PFSK-1 (cell line): ENCODE data around the gene PEAK1.

ENCODE experiments used
- FOXP2 ChIP-seq: optimal IDR thresholded peaks from 2 replicates; pipeline ENCODE3; 2011; ENCODE audit warnings: borderline replicate concordance, control low read depth, inconsistent platforms; ENCODE audit not compliant: insufficient read depth; ENCODE audit errors: extremely low read length, extremely low read depth
- POLR2AphosphoS5 ChIP-seq: IDR thresholded peaks from 2 replicates; pipeline ENCODE4 v1.6.1; 2012; ENCODE audit warnings: low read depth, mild to moderate bottlenecking, control low read depth, low read length, moderate library complexity
- REST ChIP-seq, 2 experiments: IDR thresholded peaks; 2 replicates each; pipeline versions ENCODE4 v1.6.1 to v1.8.0; 2011 to 2012; ENCODE audit warnings: low read depth in 2 of 2, low read length in 2 of 2, control low read depth in 1 of 2, inconsistent platforms in 1 of 2, mild to moderate bottlenecking in 1 of 2, moderate library complexity in 1 of 2; ENCODE audit not compliant: insufficient read depth in 1 of 2
- SIN3A ChIP-seq: IDR thresholded peaks from 2 replicates; pipeline ENCODE4 v1.6.1; 2012; ENCODE audit warnings: mild to moderate bottlenecking, low read length, moderate library complexity, borderline replicate concordance; ENCODE audit not compliant: insufficient read depth
- TAF1 ChIP-seq: IDR thresholded peaks from 2 replicates; pipeline ENCODE4 v1.6.1; 2012; ENCODE audit warnings: low read length, control low read depth, borderline replicate concordance; ENCODE audit not compliant: insufficient read depth

Gene PEAK1

GRCh38 chr15:77426377-77426776 is 6.5 kb upstream of the PEAK1 start:
- TF ChIP-seq FOXP2 (no peak), POLR2AphosphoS5 (no peak), TAF1 (no peak), REST (IDR thresholded peaks at IDR 0.05; ENCODE audit: insufficient read depth in 1 of 2, low read depth in 2 of 2, low read length in 2 of 2) (no peak), SIN3A (no peak)

GRCh38 chr15:77425104-77425503 is 5.2 kb upstream of the PEAK1 start:
- TF ChIP-seq REST (IDR thresholded peaks at IDR 0.05; ENCODE audit: insufficient read depth in 1 of 2, low read depth in 2 of 2, low read length in 2 of 2) (no peak), TAF1 (no peak), POLR2AphosphoS5 (no peak), FOXP2 (no peak), SIN3A (no peak)

- TF ChIP-seq SIN3A (no peak), TAF1 (no peak), REST (IDR thresholded peaks at IDR 0.05; ENCODE audit: insufficient read depth in 1 of 2, low read depth in 2 of 2, low read length in 2 of 2) (no peak), FOXP2 (no peak), POLR2AphosphoS5 (no peak)
Measured at GRCh38 chr15:77421370-77421700, 1.4 kb upstream of the PEAK1 start.

DNA sequence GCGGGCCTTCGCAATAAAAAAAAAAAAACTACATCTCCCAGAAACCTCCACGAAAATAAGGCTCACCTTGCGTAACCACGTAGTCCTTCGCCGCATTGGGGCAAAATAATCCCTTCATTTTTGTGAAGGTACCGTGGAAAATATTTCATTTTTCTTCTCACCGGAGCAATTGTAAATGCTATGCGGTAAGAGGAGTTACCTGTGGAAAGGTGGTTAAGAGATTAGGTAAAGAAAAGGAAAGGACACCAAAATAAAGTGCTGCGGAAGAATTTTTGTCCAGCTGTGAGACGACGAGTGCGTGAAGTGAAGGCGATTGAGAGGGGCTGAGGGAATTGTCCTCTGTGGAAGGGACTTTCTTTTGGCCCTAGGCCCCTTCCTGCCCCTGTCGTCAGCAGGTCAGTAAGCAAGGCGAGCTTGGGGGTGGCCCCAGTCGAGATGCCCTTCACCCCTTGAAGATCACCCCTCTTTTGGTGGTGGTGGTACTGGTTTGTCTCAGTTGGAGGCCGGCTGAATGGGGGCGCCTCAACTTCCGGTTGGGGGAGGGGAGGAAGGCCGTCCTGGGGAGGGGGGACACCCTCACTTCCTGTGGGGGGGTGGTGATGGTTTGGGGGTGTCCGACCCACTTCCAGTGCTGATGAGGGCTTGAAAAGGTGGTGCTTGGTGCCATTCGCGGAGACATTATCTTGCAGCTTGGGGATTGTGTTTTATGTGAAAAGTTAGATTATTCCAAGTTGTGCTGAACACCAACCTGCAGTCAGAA is 886 bp upstream of the PEAK1 start, which contains the start of gene HMG20A:
TSS of gene HMG20A (plus strand) at position 279 of the 760 bp plus-strand sequence. CDS start 37,520 bp downstream, outside the sequence.
- TF ChIP-seq TAF1 (peak; percentile 69; the same call in 1 of the 2 replicates), POLR2AphosphoS5 (peak; percentile 67), REST (IDR thresholded peaks at IDR 0.05; ENCODE audit: insufficient read depth in 1 of 2, low read depth in 2 of 2, low read length in 2 of 2) (no peak), SIN3A (peak; percentile 71; the same call in 1 of the 2 replicates), FOXP2 (no peak)
